ENCODE results near the gene FUS. TPM values are rescaled to one million over a fixed set of nuclear protein-coding genes. Genes with fewer than 3 reads are reported as not detected.

The FUS gene
- total and polyA plus RNA-seq, 2 of the 13 experiments (the other 11 are each of a cell fraction or from before 2014, with no cell fraction given) = 68.1 to 168 TPM

- in situ Hi-C loops (cut with HindIII; ENCODE audit: extremely low pct_ligation_motif_present, low pct_unique_long_range_greater_than_20kb) (loop anchor here (25.0 kb wide), 2 partner anchors 220 to 645 kb away; partner anchors contain the start of genes COX6A2, ZNF267 and ZNF843), intact Hi-C loops (cut with micrococcal nuclease; ENCODE audit: unreplicated experiment) (no loop called here)
- no peaks in the 10 kb centered on the region for H3K79me2 ChIP-seq (ENCODE audit: insufficient read depth, low read length)
- TF ChIP-seq YEATS4 (CRISPR knock-in tag; IDR thresholded peaks at IDR 0.05; ENCODE audit: borderline replicate concordance) = no peak
- TF ChIP-seq DBP (CRISPR knock-in tag; IDR thresholded peaks at IDR 0.05; ENCODE audit: not compliant biosample characterization) = no peak
- TF ChIP-seq ZNF101 (CRISPR knock-in tag; IDR thresholded peaks at IDR 0.05; ENCODE audit: borderline replicate concordance, low read depth) = no peak
- TF ChIP-seq ZNF260 (CRISPR knock-in tag; IDR thresholded peaks at IDR 0.05; ENCODE audit: borderline replicate concordance, low read depth) = no peak
- TF ChIP-seq ZNF709 (CRISPR knock-in tag; IDR thresholded peaks at IDR 0.05) = no peak
- no peak for TF ChIP-seq TBX2 (CRISPR knock-in tag; IDR thresholded peaks at IDR 0.05; ENCODE audit: borderline replicate concordance)
- TF ChIP-seq TGIF2 (CRISPR knock-in tag; IDR thresholded peaks at IDR 0.05) = no peak
- no peak for TF ChIP-seq RXRA (CRISPR knock-in tag; IDR thresholded peaks at IDR 0.05)
- no peak for TF ChIP-seq ZNF224 (CRISPR knock-in tag; IDR thresholded peaks at IDR 0.05)
- no peak for TF ChIP-seq NAIF1 (CRISPR knock-in tag; IDR thresholded peaks at IDR 0.05; ENCODE audit: borderline replicate concordance)
- no peak for TF ChIP-seq ARID2 (CRISPR knock-in tag; IDR thresholded peaks at IDR 0.05; ENCODE audit: borderline replicate concordance)
- no peak for TF ChIP-seq CBX5 (CRISPR knock-in tag; IDR thresholded peaks at IDR 0.05; ENCODE audit: borderline replicate concordance)
- no peak for TF ChIP-seq ZNF784 (CRISPR knock-in tag; IDR thresholded peaks at IDR 0.05; ENCODE audit: borderline replicate concordance)
- no peak for TF ChIP-seq POLR2A (IDR thresholded peaks at IDR 0.05; ENCODE audit: insufficient read depth in 1 of 2, low read depth in 2 of 2, low read length in 2 of 2)
- no peaks in the 10 kb centered on the region for H3K36me3 ChIP-seq (replicated peaks in 1 of 2; ENCODE audit: control insufficient read depth in 1 of 2, insufficient read depth in 2 of 2, low read length in 2 of 2)
- ATAC-seq = no peak
- DNase-seq (ENCODE audit: low spot score) = no peak
- peaks cover 22 to 71% of the 10 kb centered on the region in 2 experiments for H3K27me3 ChIP-seq (ENCODE audit: control insufficient read depth in 1 of 2, insufficient read depth in 2 of 2, low read length in 2 of 2)
- no peak overlapping the region for H3K4me3 ChIP-seq (replicated peaks in 1 of 3; ENCODE audit: insufficient read depth in 1 of 3, low read depth in 2 of 3, low read length in 3 of 3)
- H3K27ac ChIP-seq (ENCODE audit: extremely low read length, insufficient read depth, low read length) = no peak overlapping the region
- peaks cover 12% of the 10 kb centered on the region for H3K4me1 ChIP-seq (ENCODE audit: insufficient read depth, low read length)
- no peak overlapping the region for H3K4me2 ChIP-seq (ENCODE audit: low read depth, low read length)
- BruUV-seq (replicated peaks) = no TSS peak
- FAIRE-seq = no peak
- H4K20me1 ChIP-seq (ENCODE audit: insufficient read depth, low read length) = no peaks in the 10 kb centered on the region
- ChIA-PET POLR2A (no interaction called here), CTCF (ENCODE audit: low intra/inter-chr PET ratio, low total read pairs) (no interaction called here)
- H3K9ac ChIP-seq (ENCODE audit: insufficient read depth, low read depth, low read length) = no peak overlapping the region
- H3K9me3 ChIP-seq (ENCODE audit: low read length) = no peaks in the 10 kb centered on the region
- 0% methylated on average over 4 of the region's 4 CpGs for WGBS (ENCODE audit: low lambda C conversion rate)
- no peak overlapping the region for H2AFZ ChIP-seq (ENCODE audit: low read length)
These were observed 37.2 kb downstream of the FUS start for GRCh38 chr16:31217136-31217530.

Measured in HepG2 (cell line).